GM18951 (cell line): ENCODE results near the gene DOC2B.

ENCODE experiments used
- POLR2A ChIP-seq: IDR thresholded peaks from 4 replicates; pipeline ENCODE4 v1.6.1; 2011; ENCODE audit warnings: mild to moderate bottlenecking; ENCODE audit not compliant: insufficient read length, insufficient read depth; ENCODE audit errors: extremely low read depth
- in situ Hi-C: fragments of 300-500 bp; cut with MboI; formaldehyde crosslinking; loops from one replicate; pipeline ENCODE4 v1.12.0; 2022; ENCODE audit warnings: low sequenced_read_pairs, mixed read lengths, inconsistent platforms; ENCODE audit not compliant: unreplicated experiment

Gene DOC2B

DNA sequence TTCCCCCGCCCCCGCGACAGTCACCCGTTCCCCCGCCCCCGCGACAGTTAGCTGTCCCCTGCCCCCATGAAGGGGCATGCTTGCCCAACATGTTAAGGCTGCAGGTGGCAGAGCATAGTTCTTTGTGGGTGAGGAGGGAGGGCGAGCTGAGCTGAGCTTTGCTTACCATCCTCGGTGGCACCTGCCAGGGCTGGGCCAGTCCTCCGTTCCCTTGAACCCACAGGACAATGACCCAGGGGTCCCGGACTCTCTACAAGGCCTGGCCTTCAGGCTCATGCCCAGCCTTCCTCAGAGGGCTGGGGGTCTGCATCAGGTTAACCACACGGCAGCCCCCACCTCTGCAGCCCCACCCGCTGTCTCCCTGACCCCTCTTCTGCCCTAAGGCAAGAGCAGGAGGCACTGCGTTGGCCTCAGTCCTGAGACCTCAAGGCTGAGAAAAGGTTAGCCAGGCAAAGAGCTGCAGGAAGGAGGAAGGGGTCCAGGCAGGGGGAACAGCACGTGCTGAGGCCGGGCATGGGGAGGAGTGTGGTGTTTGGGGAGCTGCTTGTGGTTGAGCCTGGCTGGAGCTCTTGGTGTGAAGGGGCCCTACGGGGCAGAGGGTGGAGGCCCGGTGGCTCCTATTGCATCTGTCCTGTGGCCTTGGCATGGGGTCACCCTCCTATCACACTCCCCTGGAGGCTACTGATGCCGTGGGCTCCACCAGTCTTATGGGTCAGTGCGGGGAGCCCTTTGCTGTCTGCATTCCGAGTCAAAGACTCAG, 11.4 kb upstream of the DOC2B start:
- in situ Hi-C loops, result no loop called here
- no peak for TF ChIP-seq POLR2A

DNA sequence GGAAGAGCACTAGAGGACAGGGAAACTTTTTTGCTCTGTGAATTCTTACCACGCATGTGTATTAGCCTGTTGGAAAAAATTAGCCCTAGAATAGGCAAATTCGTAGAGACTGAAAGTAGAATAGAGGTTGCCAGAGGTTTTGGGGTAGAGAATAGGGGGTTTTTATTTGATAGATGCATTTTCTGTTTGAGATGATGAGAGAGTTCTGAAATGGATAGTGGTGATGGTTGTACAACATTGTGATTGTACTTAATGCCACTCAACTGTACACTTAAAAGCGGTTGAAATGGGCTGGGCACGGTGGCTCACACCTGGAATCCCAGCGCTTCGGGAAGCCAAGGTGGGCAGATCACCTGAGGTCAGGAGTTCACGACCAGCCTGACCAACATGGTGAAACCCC, 8.0 kb upstream of the DOC2B start:
- in situ Hi-C loops, result no loop called here
- TF ChIP-seq POLR2A, result no peak

DNA sequence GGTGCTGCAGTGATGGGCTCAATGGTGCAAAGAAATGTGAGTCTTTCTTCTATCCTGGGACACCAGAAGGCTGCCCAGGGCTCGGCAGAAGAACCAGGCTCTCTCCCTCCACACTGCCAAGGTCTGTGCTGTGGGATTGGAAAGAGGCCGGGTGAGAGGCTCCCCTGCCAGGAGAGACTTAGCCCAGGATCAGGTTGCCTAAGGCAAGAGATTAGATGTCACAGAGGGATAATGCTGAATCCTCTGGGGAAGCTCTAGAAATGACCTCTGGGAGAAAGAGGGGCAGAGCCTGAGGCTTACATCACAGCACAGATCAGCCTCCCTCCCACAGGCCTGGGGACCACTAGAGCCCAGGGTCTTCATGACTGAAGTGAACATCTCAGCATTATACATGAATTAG, 5.7 kb upstream of the DOC2B start:
- no peak for TF ChIP-seq POLR2A
- in situ Hi-C loops, result no loop called here

DNA sequence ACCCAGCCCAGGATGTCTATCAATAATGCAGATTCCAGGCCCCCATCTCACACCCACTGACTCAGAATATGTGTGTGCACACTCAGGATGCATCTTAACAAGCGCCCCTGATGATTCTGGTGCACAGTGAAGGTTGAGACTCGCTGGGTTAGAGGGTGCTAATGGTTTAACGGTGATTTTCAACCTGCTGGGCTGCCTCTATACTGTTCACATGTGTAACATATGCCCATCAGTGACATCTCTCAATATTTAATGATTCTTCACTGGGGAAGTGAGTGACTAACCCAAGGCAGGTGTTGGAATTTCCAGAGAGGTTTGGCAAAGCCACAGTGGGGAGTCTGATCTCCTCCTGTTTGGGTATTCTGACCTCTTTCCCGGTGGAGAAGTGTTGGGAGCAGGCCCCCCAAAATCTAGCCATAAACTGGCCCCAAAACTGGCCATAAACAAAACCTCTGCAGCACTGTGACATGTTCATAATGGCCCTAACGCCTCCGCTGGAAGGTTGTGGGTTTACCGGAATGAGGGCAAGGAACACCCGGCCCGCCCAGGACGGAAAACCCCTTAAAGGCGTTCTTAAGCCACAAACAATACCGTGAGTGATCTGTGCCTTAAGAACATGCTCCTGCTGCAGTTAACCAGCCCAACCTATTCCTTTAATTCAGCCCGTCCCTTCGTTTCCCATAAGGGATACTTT, 4.1 kb upstream of the DOC2B start:
- no peak for TF ChIP-seq POLR2A
- in situ Hi-C loops, result no loop called here

DNA sequence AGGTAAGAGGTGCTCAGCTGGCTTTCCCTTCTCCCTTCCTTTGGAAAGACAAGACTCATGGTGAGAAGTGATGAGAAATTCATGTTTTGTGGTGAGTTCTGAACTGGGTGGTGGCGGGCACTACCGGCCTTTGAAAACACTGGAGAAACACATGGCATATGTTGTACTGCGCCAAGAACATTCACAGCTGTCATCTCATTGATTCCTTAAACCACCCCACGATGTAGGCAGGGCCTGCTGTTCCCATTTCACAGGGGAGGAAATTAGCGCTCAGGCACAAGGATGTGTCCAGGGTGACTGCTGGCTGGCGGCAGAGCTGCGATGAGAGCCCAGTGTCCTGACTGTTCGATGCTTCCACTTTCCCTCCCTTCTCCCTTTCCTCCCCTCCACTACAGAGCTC, 1.6 kb upstream of the DOC2B start:
- in situ Hi-C loops, result no loop called here
- no peak for TF ChIP-seq POLR2A

DNA sequence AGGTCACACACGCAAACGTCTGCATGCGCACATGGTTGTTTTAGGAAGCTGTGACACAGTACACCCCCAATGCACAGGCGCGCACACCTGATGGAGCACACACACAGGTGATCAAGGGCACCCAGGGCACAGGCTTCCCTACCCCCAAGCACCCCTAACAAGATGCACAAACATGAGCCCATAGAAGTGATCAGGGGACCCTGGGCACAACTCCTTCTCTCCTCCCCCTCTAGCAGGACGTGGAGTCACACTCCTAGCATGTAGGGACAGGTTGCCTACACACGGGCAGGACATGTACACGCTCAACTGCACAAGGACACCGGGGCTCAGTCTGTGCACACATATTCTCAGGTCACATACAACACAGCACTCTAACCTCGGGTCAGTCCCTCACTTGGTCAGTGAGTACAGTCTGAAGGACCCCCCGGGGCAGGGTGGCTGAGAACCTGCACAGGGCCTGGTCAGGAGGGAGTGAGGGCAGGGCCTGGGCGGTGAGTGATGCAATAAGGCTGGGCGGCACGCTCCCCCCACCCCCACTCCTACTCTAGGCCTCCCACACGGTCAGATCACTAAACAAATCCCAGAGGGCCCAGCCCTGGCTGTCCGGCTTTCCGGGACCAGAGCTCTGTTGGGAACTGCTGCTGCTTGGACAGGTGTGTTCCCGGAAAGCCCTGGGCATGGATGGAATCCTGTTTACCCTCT, 751 bp upstream of the DOC2B start:
- TF ChIP-seq POLR2A, result no peak
- in situ Hi-C loops, result no loop called here

DNA sequence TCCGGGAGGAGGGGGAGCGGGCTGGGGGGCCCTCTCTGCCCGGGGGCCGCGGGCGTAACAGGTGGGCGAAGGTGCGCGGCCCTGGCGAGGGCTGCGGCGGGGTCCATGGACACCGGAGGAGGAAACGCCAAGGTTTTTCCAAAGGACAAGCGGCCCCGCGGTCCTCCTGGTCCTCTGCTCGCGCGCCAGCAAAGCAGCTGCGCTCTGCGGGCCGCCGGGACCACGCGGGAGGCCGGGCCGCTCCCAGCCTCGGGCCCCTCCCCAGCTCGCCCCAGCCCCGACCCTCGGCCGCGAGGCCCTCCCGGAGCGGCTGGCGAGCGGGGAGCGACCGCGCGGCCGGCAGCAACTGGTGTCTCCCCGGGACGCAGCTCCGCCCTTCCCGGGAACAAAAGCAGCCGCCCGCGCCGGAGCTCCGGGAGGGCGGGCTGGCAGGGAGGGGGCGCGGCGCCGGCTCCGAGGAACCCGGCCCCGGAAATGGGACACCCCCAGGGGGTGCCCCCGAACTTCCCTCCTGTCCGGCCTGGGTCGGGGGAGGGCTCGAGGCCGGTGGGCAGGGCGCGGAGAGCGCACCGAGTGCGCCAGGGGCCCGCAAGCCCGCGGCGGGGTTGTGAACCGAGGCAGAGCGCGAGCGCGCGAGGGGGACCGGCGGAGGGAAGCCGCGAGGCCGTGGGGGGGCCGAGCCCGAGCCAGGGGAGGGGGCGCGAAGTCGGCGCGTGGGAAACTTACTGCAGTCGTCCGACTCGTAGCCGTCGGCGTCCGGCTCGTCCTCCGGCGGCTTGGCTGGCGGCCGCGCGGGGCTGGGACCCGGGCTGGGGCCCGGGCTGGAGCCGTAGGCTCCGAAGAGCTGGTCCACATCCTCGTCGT, 837 bp downstream of the DOC2B start:
- TF ChIP-seq POLR2A, result no peak
- in situ Hi-C loops, result no loop called here

DNA sequence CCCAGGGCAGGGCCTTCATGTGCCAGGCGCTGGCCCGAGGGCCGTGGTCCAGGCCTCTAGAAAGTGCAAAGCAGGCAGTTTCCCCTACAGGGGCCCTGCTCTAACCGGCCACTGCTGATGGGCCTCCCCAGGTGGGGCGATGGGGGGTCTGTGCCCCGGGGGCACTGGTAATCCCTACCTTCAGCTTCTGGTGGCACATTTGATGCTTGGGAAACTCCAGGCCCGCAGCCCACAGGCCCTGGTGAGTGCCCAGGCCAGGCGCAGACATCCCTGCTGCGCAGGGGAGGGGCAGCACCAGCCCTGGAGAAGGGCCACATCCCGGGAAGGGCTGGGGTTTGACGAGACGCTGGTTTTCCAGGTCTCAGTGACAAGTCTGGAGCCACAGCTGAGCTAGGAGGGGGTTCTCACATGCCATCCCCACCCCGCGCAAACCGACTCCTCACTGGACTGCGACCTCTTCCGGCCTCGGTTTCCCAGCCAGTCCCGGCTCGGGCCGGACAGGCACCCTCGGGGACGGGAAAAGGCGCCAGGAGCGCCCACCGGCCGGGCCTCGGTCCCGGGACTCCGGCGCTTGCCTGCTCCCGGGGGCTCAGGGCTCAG, 1.6 kb downstream of the DOC2B start:
- TF ChIP-seq POLR2A, result no peak
- in situ Hi-C loops, result no loop called here

DNA sequence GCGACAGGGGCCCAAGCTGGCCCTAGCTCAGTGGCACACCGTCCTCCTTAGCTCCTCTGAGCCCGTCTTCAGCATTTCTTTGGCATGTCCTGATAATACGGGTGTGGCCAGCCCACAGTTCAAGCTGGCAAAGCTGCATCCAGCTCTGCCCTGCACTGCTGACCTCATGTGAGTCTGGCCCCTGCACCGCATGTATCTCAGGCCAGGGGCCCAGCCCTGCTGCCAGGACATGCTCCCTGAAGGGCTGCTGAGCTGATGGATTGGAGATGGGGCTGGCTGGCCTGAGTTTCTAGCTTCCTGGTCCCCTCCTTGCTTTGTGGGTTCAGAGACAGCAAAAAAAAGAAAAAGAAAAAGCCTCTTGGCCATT, 2.4 kb downstream of the DOC2B start:
- TF ChIP-seq POLR2A, result no peak
- in situ Hi-C loops, result no loop called here

DNA sequence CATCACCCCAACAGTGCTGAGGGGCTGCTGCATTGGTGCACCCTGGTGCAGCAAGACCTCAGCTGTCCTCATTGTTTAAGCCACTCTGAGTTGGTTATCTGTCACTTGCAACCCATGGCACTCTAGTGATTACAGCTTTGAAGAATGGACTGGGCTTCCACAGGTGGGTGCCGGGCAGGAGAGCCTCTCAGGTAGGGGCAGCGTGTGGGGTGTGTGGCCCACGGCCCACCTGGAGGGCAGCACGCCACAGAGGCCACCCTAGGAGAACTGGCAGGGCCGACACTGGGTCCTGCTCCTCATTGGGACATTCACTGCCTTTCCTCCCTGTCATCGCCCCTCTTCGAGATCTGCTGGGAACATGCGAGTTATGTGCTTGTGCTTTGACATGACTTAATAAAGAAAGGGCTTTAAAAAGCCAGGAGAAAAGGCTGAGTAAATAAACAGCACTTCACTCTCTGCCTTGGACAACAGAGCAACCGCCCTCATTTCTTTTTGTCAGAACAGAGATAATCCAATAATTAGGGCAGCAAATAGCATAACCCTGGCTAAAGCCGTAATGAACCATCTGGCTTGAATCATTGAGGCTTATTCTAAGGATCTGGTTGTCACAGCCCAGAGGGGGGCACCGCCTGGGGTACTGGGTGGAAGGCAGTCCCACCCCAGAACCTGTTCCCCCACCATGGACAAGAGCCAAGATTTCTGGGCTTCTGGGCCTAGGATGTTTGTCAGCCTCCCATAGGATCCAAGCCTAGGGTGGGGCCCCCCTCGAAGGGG, 3.0 kb downstream of the DOC2B start:
- in situ Hi-C loops, result no loop called here
- TF ChIP-seq POLR2A, result no peak

DNA sequence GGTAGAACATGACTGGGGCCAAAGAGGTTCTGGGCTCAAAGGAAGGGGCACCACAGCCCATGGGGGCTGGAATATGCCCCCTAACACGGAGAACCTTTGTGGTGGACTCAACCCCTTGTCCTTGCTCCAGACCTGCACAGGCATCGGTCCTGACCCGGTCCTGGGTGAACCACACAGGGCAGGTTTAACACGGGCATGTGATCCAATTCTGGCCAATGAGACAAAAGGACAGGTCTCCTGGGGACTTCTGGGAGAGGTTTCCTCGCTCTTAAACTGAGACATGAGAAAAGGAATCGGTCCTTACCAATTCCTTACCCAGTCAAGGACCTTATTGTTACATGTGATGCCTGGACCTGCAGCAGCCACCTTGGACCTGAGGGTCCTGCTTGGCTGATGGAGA, 3.7 kb downstream of the DOC2B start:
- TF ChIP-seq POLR2A, result no peak
- in situ Hi-C loops, result no loop called here

DNA sequence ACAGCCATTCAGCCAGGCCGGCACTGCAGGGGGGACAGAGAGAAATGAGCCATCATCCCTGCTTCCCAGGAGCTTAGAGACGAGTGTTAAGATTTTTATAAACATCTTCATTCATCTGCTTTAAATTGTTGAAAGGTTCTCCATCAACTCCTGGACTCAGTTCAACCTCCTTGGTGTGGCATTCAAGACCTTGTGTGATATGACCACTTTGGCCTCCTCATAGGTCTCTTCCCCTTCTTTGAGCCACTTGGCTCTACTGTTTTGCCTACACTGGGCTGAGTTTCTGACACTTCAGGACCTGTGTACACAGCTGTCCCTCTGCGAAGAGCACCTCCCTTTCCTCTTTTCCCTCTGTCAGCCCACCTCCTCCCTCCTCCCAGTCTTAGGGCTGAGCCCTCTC, 4.3 kb downstream of the DOC2B start:
- in situ Hi-C loops, result no loop called here
- no peak for TF ChIP-seq POLR2A

DNA sequence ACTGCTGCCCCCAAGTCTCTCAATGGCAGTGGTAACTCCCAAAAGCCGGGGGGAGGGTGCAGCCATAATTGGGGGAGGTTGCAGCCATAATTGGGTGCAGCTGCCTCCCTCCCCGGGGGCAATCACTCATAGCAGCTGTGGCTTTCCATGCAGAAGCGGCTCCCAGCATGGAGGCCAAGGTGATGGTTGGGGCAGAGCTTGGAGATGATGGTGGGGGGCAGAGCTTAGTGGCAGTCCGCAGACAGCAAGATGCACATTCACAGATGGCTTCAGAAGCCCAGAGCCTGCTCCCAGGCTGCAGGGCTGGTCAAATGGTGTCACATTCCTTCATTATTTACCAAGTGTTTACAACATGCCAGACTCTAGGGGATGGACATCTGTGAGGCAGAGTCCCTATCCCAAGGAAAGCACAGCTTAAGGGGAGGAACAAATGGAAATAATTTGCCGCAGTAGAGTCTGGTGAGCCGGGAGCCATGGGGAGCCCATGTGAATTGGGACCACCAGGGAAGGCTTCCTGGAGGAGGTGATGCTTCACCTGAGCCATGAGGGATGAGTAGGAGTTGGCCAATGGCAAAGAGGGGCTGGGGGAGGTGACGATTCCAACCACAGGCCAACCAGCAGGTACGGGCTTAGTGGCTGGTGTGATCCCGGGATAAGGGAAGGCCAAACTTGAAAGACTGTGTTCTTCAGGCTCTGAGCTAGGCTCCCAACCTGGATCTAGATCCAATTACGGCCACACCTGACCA, 8.1 kb downstream of the DOC2B start:
- TF ChIP-seq POLR2A, result no peak
- in situ Hi-C loops, result no loop called here
